ENCODE measurements around the gene HNRNPUL1.
A peak's percentile ranks its signal among the peaks of the same experiment; 100 is the strongest.
"Not testable (repeated sequence)": the region's sequence is repeated elsewhere in the genome, so short reads cannot be mapped to it uniquely, and the experiment has no call there.

HNRNPUL1 gene

GRCh38 chr19:41273076-41273475, 8.9 kb downstream of the HNRNPUL1 start:
- no peak for DNase-seq (ENCODE audit: low read depth in 1 of 2, low spot score in 1 of 2)

- DNase-seq (ENCODE audit: low read depth in 1 of 2, low spot score in 1 of 2) = no peak
These were observed 10.6 kb downstream of the HNRNPUL1 start for GRCh38 chr19:41274802-41275201.

GRCh38 chr19:41276231-41276630, 12.1 kb downstream of the HNRNPUL1 start:
- no peak for DNase-seq (ENCODE audit: low read depth in 1 of 2, low spot score in 1 of 2)

- no peak for DNase-seq (ENCODE audit: low read depth in 1 of 2, low spot score in 1 of 2)
These were observed 14.3 kb downstream of the HNRNPUL1 start for GRCh38 chr19:41278478-41278877.

GRCh38 chr19:41288673-41289530, 24.7 kb downstream of the HNRNPUL1 start:
- no peak for DNase-seq (ENCODE audit: low read depth in 1 of 2, low spot score in 1 of 2)

GRCh38 chr19:41289814-41290213, 25.6 kb downstream of the HNRNPUL1 start:
- DNase-seq (ENCODE audit: low read depth in 1 of 2, low spot score in 1 of 2) = not testable (repeated sequence)

- DNase-seq (ENCODE audit: low read depth in 1 of 2, low spot score in 1 of 2) = no peak
These were observed 30.2 kb downstream of the HNRNPUL1 start for GRCh38 chr19:41294393-41294792.

- DNase-seq (ENCODE audit: low read depth in 1 of 2, low spot score in 1 of 2) = no peak
These were observed 31.3 kb downstream of the HNRNPUL1 start for GRCh38 chr19:41295499-41295898.

- DNase-seq (ENCODE audit: low read depth in 1 of 2, low spot score in 1 of 2) = no peak
These were observed 32.3 kb downstream of the HNRNPUL1 start for GRCh38 chr19:41296433-41296871.

GRCh38 chr19:41297628-41298347, 33.6 kb downstream of the HNRNPUL1 start:
- no peak for DNase-seq (ENCODE audit: low read depth in 1 of 2, low spot score in 1 of 2)

GRCh38 chr19:41298348-41298964, 34.3 kb downstream of the HNRNPUL1 start:
- no peak for DNase-seq (ENCODE audit: low read depth in 1 of 2, low spot score in 1 of 2)

- DNase-seq (ENCODE audit: low read depth in 1 of 2, low spot score in 1 of 2) = no peak
These were observed 35.0 kb downstream of the HNRNPUL1 start for GRCh38 chr19:41299046-41299754.

GRCh38 chr19:41299755-41300089, 35.5 kb downstream of the HNRNPUL1 start:
- no peak for DNase-seq (ENCODE audit: low read depth in 1 of 2, low spot score in 1 of 2)

- no peak for DNase-seq (ENCODE audit: low read depth in 1 of 2, low spot score in 1 of 2)
These were observed 36.4 kb downstream of the HNRNPUL1 start for GRCh38 chr19:41300555-41300954.

- peak; percentile 40 to 66 for DNase-seq (ENCODE audit: low read depth in 1 of 2, low spot score in 1 of 2)
These were observed 38.6 kb downstream of the HNRNPUL1 start for GRCh38 chr19:41302624-41303351.

GRCh38 chr19:41303954-41304353, 39.8 kb downstream of the HNRNPUL1 start:
- no peak for DNase-seq (ENCODE audit: low read depth in 1 of 2, low spot score in 1 of 2)

- no peak for DNase-seq (ENCODE audit: low read depth in 1 of 2, low spot score in 1 of 2)
These were observed 40.7 kb downstream of the HNRNPUL1 start for GRCh38 chr19:41304706-41305483.

- no peak for DNase-seq (ENCODE audit: low read depth in 1 of 2, low spot score in 1 of 2)
These were observed 42.0 kb downstream of the HNRNPUL1 start for GRCh38 chr19:41305927-41306793.
